Stimulated activated CD8-positive, alpha-beta memory T cell treated with anti-CD3 and anti-CD28 coated beads, Interleukin-2, amount 100 ng/mL, for 1 hour (primary cell): Measurements from ENCODE around the gene MYOM3.

Experiments
- DNase-seq, 2 donors: peaks; one replicate each; pipeline ENCODE4 v3.0.0-alpha.2; 2020; ENCODE audit warnings: low read depth in 2 of 2

MYOM3 gene

GRCh38 chr1:24114753-24115152, 2.8 kb upstream of the MYOM3 start:
- DNase-seq = no peak

DNA sequence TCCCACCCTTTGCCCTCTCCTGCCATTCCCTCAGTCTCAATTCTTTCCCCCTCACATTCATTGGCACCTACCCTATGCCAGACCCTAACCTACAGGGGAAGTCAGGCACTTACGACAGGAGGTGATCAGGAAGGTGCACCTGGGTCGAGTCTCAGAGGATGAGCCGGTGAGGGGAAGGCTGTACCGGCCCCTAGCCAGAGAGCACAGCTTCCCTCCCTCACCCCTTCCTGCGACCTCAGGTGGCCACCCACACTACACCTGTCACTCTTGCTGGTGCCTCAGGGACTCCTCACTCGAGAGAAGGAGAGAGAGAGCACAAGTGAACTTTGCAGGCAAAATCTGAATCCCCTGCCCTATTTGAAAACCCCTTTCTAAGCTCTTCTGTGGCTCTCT, 1.7 kb upstream of the MYOM3 start:
- DNase-seq = no peak

- no peak for DNase-seq
These were observed 506 bp downstream of the MYOM3 start for GRCh38 chr1:24111262-24111995.

DNA sequence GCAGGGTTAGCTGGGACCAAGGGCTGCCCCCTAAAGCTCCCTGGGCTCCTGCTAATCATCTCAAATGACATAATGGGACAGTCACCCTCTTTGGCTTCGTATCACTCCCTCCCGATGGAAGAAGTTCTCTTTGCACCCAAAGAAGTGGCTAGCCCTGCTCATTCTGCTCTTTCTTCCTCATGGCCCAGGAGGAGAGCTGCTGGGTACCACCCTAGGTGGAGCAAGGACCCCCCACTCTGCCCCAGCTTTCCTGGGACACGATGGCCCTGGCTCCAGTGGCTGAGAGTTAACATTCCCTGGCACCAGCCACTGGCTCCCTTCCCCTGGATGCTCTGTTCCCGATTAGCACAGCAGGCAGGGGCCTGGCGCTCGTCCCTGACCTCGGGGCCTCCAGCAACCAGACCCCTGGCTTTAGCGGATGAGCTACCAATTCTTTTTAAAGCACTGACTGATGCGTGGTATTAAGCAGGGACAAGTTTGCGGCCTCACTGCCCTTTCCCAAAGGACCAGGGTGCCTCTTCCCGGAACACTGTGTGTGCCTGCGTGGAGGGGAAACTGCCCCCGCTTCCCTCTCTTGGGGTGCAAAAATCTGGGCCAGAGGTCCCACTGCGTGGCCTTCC, 1.2 kb downstream of the MYOM3 start:
- no peak for DNase-seq

DNA sequence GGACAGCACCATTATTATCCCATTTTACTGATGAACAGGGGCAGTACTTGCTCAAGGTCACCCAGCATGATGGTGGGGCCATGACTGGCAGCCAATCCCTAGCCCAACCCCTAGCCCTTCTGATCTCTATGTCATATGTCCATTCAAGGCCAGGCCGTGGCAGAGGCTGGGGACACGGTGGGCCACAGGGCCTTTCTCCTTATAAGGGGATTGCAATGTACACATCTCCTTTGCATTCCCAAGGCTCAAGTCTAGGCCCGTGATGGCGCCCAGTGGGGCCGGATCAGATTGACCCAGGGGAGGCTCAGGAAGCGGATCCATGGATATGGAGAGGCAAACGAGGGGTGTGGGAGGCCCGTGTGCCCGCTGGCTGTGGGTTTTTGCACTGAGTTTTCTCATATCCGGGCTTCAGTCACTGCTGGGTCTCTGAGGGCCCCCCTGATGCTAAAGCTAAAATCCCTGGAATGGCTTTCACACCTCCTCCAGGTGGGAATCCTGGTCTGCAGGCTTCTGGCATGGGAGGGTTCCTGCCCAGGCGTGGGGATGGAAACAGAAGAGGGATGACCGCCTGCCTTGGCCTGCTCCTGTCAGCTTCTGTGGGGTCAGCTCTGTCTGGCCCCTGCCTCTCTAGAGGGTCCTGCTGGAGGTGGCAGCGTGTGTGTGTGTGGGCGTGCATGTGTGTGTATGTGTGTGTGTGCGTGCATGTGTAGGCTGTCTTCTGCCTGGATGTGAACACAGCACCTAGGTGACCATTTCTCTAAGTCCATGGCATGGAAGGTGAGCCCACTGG, 2.1 kb downstream of the MYOM3 start:
- no peak for DNase-seq

DNA sequence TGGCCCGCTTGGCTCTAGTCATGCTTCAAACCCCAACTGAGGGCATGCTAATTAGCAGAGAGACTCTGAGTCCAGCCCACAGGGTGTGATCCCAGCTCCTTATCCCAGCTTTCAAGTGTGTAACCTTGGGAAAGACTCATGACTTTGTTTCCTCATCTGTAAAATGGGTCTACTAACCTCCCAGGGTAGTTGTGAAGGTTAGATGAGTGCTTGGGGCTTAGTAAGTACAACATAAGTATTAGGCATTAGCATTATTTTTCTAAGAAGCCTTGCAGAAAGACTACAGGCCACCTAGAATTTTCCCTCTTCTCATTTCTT, 2.8 kb downstream of the MYOM3 start:
- no peak for DNase-seq

DNA sequence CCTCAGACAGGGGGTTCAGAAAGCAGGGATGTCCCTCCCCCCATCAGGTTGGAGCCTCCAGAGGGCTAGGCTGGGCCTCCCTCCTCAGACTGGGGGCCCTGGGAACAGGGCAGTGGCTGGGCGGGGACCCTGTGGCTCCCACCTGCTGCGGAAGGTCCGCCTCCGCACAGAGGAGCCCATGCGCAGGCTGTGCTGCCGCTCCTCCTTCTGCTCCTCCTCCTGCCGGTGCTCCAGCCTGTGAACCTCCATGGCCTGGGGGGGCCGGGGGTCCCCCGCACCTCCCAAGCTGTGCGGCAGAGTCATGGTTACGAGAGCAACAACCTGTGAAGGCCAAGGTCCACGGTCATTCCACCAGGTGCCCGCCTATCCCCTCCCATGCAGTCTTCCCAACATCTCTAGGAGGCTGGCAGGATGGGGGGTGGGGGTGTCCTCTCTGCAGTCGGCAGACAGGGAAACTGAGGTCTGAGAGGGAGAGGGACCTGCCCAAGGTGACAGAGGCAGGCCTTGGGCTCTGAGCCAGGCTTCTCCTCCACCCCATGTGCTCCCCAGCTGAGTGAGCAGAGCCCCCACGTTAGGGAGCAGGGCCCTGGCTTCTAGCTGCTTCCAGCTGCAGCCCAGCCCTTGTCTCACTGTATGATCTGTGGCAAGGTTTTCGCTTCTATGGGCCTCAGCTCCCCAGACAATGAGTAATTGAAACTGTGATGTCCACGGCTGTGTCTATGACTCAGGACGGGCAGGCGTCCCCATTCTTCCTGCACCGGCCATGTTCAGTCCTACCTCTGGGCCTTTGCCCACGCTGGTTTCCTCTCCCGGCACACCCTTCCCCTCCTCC, 3.4 kb downstream of the MYOM3 start:
- DNase-seq = no peak

DNA sequence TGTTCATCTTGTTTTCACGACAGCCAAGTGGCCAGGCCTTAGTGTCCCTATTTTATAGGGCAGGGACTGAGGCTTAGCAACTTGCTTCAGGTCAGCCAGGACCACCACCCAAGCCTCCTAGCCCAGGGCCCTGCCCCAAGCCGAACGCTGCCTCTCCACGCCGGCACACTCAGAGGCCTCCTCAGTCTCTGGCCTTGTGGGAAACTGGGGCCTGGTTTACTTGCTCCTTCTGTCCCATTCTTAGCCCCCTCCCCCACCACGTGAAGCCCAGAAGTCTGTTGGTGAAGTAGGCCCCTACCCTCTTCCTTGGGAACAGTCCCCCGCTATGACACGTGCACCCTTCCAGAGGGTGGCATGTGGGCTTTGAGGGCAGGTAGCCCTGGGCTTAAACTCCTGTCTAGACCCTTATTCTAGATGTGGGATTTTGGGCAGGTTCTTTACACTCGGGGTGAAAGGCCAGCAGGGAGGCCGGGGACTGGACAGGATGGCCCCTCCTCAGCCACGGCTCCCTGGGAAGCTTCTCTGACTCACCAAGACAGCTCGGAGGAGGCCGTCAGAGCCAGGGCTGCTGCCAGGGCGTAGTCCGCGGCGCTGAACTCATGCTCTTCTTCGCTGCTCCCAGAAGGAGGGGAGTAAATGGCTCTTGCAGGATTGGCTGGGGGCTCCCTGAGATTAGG, 4.3 kb downstream of the MYOM3 start:
- no peak for DNase-seq

GRCh38 chr1:24105368-24106160, 6.4 kb downstream of the MYOM3 start:
- DNase-seq = no peak

DNA sequence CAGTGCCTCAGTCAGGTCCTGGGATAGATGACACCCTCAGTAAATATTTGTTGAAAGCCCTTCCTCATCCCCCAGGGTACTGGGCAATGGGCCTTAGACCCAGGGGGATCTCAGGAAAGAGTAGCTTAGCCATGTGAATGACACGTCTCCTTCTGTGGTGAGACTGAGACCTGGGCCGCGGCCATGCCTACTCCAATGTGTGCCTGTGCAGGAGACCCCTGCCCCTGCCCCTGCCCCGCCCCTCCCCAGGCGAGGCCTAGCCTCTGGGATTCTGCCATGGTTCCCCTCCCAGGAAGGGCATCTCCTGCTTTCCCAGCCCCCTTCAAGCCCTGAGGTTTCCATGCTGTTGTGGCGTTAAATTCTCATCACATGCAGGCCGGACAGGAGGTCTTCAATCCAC, 7.1 kb downstream of the MYOM3 start:
- DNase-seq = no peak

GRCh38 chr1:24103879-24104278, 8.1 kb downstream of the MYOM3 start:
- DNase-seq = no peak

DNA sequence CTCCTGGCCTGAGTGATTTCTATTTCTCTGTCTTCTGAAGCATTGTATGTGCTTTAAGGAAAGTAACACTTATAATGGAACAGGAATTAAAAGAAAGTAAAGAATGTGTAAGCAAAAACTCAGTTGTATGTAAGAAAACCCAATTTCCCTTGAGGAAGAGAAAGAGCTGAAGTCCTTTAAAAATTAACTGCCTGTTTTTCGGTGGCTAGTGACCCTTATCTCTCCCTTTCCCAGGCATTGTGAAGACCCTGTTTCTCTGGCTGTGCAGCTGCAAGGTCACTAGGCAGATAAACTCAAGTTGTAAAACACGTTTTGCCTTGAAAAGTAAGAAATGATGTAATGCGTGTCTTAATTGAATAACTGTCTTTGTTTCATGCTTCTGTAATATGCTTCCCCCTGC, 8.5 kb downstream of the MYOM3 start:
- DNase-seq = no peak

DNA sequence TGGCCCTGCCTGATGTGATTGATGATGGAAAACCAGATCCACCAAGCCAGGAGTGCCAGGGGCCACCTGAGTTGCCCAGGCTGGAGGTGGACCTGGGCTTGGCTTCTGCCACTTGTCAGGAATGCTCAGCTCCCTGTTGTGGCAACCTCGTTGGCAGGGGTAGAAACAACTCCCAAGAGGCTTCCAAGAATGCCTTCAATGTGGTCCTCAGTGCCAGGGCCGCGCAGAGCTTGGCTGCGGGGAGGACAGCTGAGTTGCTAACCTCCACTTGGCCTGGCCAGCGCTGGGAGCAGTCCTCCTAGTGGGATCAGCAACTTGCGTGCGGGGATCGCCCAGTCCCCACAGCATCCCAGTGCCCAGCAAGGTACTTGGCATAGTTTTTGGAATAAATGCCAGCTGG, 9.0 kb downstream of the MYOM3 start:
- no peak for DNase-seq

DNA sequence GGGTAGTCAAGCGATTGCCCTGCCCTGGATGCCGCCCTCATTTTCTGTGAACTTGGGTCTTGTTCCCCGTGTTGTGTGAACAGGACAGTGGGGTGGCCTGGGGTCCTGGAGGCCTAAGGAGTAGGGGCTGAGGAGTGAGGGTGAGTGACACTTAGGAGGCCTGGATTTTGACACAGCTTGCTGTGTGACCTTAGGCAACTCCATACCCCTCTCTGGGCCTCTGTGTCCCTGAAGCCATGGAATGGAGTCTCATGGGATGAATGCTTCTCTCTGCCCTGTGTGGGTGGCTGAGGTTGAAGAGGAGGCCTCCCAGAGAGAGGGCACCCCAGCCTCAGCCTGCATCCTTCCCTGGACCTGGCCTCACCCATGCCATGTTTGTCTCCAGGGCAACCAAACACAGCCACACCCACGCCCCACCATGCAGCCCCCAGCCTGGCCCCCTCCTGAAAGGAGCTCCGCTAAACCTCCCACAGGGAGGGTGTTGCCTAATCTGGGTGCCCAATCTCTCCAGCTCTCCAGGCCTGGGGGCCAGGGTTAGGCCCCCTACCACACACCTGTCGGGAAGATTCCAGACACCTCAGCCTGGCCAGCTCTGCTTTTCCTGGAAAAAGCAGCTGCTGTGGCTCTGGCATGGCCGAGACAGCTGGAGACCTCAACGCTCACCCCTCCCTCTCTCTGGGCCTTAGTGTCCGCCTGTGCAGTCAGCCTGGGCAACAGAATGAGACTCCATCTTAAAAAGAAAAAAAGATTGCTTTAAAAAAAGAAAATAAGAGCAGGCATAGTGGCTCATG, 9.9 kb downstream of the MYOM3 start:
- no peak for DNase-seq

GRCh38 chr1:24100945-24101737, 10.8 kb downstream of the MYOM3 start:
- DNase-seq = no peak

DNA sequence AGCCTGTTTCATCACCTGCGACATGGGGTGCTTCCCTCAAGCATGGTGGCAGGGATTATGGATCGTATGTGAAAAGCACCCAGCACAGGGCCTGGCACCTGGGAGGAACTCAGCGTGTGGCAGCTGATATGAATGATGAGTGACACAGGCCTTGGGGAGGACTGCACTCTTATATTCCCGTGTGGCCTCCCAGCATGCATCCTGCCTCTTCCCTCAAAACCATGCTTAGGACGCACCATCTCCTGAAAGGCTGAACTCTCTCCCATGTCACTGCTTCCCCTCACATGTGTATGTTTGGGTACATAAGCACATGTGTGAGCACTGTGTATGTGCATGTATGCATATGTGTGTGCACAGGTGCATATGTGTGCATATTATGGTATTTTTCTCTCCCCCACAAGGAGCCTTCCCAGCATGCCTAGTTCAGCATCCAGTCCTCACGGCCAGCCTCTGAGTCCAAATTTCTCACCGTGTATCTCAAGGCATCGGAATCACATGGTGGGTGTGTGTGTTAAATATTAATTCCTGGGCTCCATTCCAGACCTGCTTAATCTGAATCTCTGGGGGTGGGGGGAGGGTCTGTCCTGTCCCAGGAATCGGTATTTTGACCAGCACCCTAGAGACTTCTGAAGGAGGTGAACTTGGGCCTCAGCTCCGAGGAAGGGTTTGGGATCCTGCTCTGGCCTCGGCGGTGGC, 12.8 kb downstream of the MYOM3 start:
- DNase-seq = no peak

- DNase-seq = no peak
These were observed 13.8 kb downstream of the MYOM3 start for GRCh38 chr1:24098102-24098501.

GRCh38 chr1:24097663-24098062, 14.3 kb downstream of the MYOM3 start:
- no peak for DNase-seq

GRCh38 chr1:24096739-24097103, 15.2 kb downstream of the MYOM3 start:
- DNase-seq = no peak
